DOHH2 (cell line): ENCODE results near the gene DENND1A.
"Not testable (repeated sequence)": the region's sequence is repeated elsewhere in the genome, so short reads cannot be mapped to it uniquely, and the experiment has no call there.

Source experiments
- H3F3A ChIP-seq: fragments of 200-600 bp; sonication (generic), shearing (Covaris generic); 2 replicates; pipeline ENCODE4 v1.6.0; 2016; ENCODE audit warnings: antibody characterized with exemption, mild to moderate bottlenecking; ENCODE audit not compliant: control insufficient read depth, insufficient read depth
- H3K27ac ChIP-seq: fragments of 200-600 bp; sonication (generic); 2 replicates; pipeline ENCODE4 v1.5.1; 2014; ENCODE audit warnings: low read depth, mild to moderate bottlenecking, low read length, moderate library complexity
- H3K27me3 ChIP-seq: fragments of 200-600 bp; sonication (generic); 2 replicates; pipeline ENCODE4 v1.6.1; 2014; ENCODE audit warnings: mild to moderate bottlenecking, low read length, mixed read lengths; ENCODE audit not compliant: control insufficient read depth
- H3K36me3 ChIP-seq: fragments of 200-600 bp; sonication (generic); 2 replicates; pipeline ENCODE4 v1.6.1; 2014; ENCODE audit warnings: mild to moderate bottlenecking, low read length, moderate library complexity, mixed read lengths; ENCODE audit not compliant: control insufficient read depth
- H3K4me1 ChIP-seq: fragments of 200-600 bp; sonication (generic); 2 replicates; pipeline ENCODE4 v1.6.1; 2014; ENCODE audit warnings: mild to moderate bottlenecking, low read length, mixed read lengths; ENCODE audit not compliant: control insufficient read depth
- H3K4me2 ChIP-seq: fragments of 200-600 bp; sonication (generic); 2 replicates; pipeline ENCODE4 v1.6.0; 2014; ENCODE audit warnings: mild to moderate bottlenecking, low read length, moderate library complexity
- H3K4me3 ChIP-seq: fragments of 200-600 bp; sonication (generic); 2 replicates; pipeline ENCODE4 v1.5.1; 2014; ENCODE audit warnings: mild to moderate bottlenecking, low read length, mixed read lengths
- H3K79me2 ChIP-seq: fragments of 200-600 bp; sonication (generic); 2 replicates; pipeline ENCODE4 v1.6.1; 2014; ENCODE audit warnings: mild to moderate bottlenecking, low read length, mixed read lengths; ENCODE audit not compliant: control insufficient read depth
- H3K9me2 ChIP-seq: fragments of 200-600 bp; sonication (generic); replicated peaks from 2 replicates; pipeline ENCODE4 v1.6.1; 2014; ENCODE audit warnings: mild to moderate bottlenecking, low read length, mixed read lengths; ENCODE audit not compliant: control insufficient read depth
- H3K9me3 ChIP-seq: fragments of 200-600 bp; sonication (generic); 2 replicates; pipeline ENCODE4 v1.6.1; 2014; ENCODE audit warnings: antibody characterized with exemption, low read length, mixed read lengths; ENCODE audit not compliant: control insufficient read depth, insufficient read depth
- H4K20me1 ChIP-seq: fragments of 200-600 bp; sonication (generic); 2 replicates; pipeline ENCODE4 v1.6.0; 2014; ENCODE audit warnings: low read depth, mild to moderate bottlenecking, antibody characterized with exemption, low read length, moderate library complexity; ENCODE audit not compliant: control insufficient read depth, insufficient read depth
- CTCF ChIP-seq: fragments of 200-600 bp; sonication (generic); IDR thresholded peaks from one replicate; pipeline ENCODE4 v1.5.1; 2014; ENCODE audit warnings: antibody characterized with exemption, mild to moderate bottlenecking, low read depth, low read length; ENCODE audit not compliant: poor library complexity, severe bottlenecking
- EZH2phosphoT487 ChIP-seq: fragments of 200-600 bp; sonication (generic); IDR thresholded peaks from 2 replicates; pipeline ENCODE4 v1.6.1; 2017; ENCODE audit warnings: borderline replicate concordance, mild to moderate bottlenecking, antibody characterized with exemption, low read length, moderate library complexity, mixed read lengths

Gene DENND1A

GRCh38 chr9:123739387-123739786 lies 190.5 kb downstream of the DENND1A start:
- Histone ChIP-seq H4K20me1 (no peaks in the 10 kb centered on the region), H3K4me1 (peaks cover 5% of the 10 kb centered on the region), H3K36me3 (no peaks in the 10 kb centered on the region), H3F3A (no peaks in the 10 kb centered on the region), H3K79me2 (no peaks in the 10 kb centered on the region), H3K9me3 (no peaks in the 10 kb centered on the region), H3K9me2 (no peaks in the 10 kb centered on the region), H3K27me3 (no peaks in the 10 kb centered on the region), H3K4me2 (no peak overlapping the region), H3K27ac (no peak overlapping the region), H3K4me3 (no peak overlapping the region)
- TF ChIP-seq CTCF (no peak), EZH2phosphoT487 (no peak)

GRCh38 chr9:123738648-123739047 lies 191.3 kb downstream of the DENND1A start:
- TF ChIP-seq EZH2phosphoT487 = no peak
- no peak for TF ChIP-seq CTCF
- Histone ChIP-seq H3F3A (no peaks in the 10 kb centered on the region), H3K79me2 (no peaks in the 10 kb centered on the region), H3K4me2 (no peak overlapping the region), H3K27ac (no peak overlapping the region), H3K4me1 (peaks cover 5% of the 10 kb centered on the region), H4K20me1 (no peaks in the 10 kb centered on the region), H3K27me3 (no peaks in the 10 kb centered on the region), H3K9me3 (no peaks in the 10 kb centered on the region), H3K36me3 (no peaks in the 10 kb centered on the region), H3K9me2 (no peaks in the 10 kb centered on the region), H3K4me3 (no peak overlapping the region)

- Histone ChIP-seq H3K4me2 (no peak overlapping the region), H3K36me3 (no peaks in the 10 kb centered on the region), H4K20me1 (no peaks in the 10 kb centered on the region), H3K9me2 (no peaks in the 10 kb centered on the region), H3K4me1 (no peaks in the 10 kb centered on the region), H3K27me3 (no peaks in the 10 kb centered on the region), H3K4me3 (no peak overlapping the region), H3K27ac (no peak overlapping the region), H3K9me3 (no peaks in the 10 kb centered on the region), H3F3A (no peaks in the 10 kb centered on the region), H3K79me2 (no peaks in the 10 kb centered on the region)
- TF ChIP-seq EZH2phosphoT487 = no peak
- TF ChIP-seq CTCF = no peak
These were observed 194.6 kb downstream of the DENND1A start for GRCh38 chr9:123735376-123735775.

- not testable (repeated sequence) for H3K9me3 ChIP-seq, H3K9me2 ChIP-seq, H3K27ac ChIP-seq, H3K4me3 ChIP-seq, H3K4me2 ChIP-seq, H3K4me1 ChIP-seq, H3F3A ChIP-seq, H4K20me1 ChIP-seq, H3K79me2 ChIP-seq, H3K36me3 ChIP-seq, H3K27me3 ChIP-seq
These were observed 201.4 kb downstream of the DENND1A start for GRCh38 chr9:123728571-123728970.
